GM12878 (cell line): Measurements from ENCODE around the gene RASGRP2.

ENCODE experiments used
- CREM ChIP-seq: IDR thresholded peaks from 2 replicates; pipeline ENCODE4 v1.6.1; 2014; ENCODE audit warnings: antibody characterized with exemption, low read depth
- EZH2 ChIP-seq: IDR thresholded peaks from 2 replicates; pipeline ENCODE4 v1.6.1; 2012; ENCODE audit warnings: low read depth, mild to moderate bottlenecking, control low read depth, inconsistent platforms, low read length, borderline replicate concordance; ENCODE audit not compliant: control insufficient read depth
- POU2F2 ChIP-seq: IDR thresholded peaks from 3 replicates; pipeline ENCODE4 v1.6.1; 2011; ENCODE audit warnings: low read depth, mild to moderate bottlenecking, low read length, borderline replicate concordance
- TF ChIP-seq, protein P1 (sequence below): IDR thresholded peaks from 2 replicates; pipeline ENCODE4 v1.6.1; 2011; ENCODE audit warnings: borderline replicate concordance, low read depth, mild to moderate bottlenecking, moderate library complexity, mixed read lengths, low read length; ENCODE audit not compliant: insufficient read depth; ENCODE audit errors: extremely low read length

DNA sequence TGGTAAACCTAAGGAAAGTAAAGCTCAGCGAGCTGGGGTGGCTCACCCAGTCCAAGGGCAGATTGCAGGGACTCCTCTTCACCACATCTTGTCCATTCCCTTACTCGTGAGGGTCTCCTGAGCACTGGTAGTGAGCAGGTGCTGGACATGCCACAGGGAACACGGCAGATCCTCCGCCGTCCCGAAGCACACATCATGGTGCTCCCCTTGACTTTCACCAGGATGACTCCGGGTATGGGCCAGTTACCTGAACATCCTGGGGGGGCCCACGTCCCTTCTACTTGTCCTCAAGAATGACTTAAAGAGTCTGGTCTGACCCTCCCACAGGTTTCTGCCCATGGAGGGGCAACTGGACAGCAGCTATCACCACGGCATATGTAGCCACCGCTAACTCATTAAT is 42.4 kb upstream of the RASGRP2 start:
- TF ChIP-seq POU2F2 (no peak), EZH2 (no peak), CREM (no peak)
- TF ChIP-seq, protein P1, sequence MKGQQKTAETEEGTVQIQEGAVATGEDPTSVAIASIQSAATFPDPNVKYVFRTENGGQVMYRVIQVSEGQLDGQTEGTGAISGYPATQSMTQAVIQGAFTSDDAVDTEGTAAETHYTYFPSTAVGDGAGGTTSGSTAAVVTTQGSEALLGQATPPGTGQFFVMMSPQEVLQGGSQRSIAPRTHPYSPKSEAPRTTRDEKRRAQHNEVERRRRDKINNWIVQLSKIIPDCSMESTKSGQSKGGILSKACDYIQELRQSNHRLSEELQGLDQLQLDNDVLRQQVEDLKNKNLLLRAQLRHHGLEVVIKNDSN, result no peak
